ENCODE data around the gene PDAP1. TPM values are rescaled to one million over a fixed set of nuclear protein-coding genes. Genes with fewer than 3 reads are reported as not detected.
"Not testable (repeated sequence)": the region's sequence is repeated elsewhere in the genome, so short reads cannot be mapped to it uniquely, and the experiment has no call there.

The PDAP1 gene
- total RNA-seq, 1 donor from 2014 or later = 105 TPM

DNA sequence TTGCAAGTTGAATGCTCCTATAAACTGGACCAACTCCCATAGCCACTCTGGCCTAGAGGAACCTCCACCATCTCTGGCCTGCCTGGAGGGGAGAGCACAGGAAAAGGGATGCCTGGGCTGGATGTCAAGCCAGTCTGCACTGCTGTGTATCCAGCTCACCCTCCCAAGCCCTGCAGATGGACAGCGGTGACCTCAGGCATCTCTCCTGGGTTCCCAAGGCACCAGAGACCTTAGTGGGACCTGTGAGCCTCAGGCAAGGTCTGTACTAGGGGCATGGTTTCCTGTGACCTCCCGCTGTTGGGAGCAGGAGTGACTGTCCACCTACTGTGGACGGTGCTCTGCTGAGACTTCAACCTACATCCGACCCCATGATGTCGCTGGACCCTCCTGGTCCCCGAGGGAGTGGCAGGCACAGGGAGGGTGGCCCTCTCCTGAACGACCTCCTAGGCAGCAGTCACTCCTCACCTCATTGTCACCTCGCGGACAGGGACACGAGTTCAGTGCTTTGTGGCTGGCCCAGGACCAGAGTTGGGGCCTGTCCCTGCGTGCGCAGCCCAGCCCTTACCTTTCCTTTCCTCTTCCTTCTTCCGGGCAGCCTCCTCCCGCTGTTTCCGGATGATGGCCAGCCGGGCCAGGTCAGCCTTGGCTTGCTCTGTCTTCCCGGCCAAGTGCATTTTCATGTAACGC lies 11.0 kb downstream of the PDAP1 start:
- DNase-seq (ENCODE audit: extremely low read depth, low read depth, low spot score) = no peak

DNA sequence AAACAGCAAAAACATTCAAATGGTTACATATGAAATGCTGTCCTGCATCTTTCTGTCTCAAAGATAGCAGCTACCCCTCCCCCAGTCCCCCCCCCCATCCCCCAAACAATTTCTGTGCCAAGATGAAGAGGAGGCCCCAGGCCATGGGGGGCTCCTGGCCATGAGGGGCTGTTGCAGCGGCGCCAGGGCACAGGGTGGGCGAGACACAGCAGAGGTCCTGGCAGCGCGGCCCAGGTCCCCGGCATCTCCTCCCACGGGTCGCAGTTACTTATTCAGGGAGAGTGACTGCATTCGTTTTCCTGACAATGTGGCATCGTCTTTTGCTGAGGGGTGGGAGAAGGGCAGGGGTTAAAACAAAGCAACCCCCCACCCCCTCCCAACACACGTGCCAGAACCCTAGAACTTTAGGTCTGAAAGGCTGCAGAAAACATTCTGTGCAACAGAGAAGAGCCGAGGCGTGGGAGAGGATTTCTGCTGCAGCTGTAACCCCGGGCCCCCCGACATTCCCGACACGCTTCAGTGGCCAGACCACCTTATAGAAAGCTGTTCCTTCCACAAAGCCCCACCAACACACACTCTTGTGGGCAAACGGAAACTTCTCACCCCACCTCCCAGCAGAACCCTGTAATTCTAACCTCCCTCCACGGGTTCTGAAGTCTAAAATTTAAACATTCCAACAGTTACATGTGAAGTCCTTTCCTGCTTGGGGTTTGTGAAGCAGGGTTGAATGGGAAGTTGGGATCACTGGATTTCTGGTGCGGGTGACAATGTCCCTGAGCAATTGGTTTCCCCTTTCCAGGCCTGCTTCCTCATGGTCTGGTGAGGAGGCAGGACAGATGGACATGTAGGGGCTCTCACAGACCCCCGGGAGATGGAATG lies 11.7 kb downstream of the PDAP1 start:
- no peak for DNase-seq (ENCODE audit: extremely low read depth, low read depth, low spot score)

DNA sequence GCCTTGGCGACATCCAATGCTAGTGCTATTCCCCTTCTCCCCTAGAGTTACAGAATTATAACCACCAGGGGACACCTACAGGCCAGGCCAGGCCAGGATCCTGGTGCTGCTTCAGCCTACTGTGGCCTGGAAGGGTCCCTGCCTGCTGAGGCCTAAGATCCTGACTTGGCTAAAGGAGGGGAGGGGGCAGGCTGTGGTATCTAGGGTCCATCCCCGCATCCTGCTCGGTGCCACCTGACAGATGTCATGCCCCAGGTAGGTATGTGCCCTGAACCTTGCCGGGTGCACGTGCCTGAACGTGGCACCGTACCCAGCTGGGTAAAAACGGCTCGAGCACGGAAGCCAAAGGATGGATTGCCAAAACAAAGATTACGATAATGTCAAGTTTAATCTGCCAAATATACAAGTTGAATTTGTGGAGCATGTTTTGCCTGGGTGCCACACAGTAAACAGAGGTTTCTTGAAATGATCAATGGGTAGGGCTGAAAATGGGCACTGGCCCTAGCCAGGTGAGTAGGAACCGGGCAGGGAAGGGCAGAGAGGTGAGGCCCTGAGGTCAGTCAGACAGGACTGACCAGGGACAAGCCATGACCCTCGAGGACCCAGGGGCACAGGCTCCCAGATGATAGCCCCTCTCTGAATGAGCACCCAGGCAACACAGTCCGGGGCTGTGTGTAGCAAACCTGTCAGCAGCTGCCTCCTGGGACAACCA lies 12.6 kb downstream of the PDAP1 start:
- DNase-seq (ENCODE audit: extremely low read depth, low read depth, low spot score) = no peak

DNA sequence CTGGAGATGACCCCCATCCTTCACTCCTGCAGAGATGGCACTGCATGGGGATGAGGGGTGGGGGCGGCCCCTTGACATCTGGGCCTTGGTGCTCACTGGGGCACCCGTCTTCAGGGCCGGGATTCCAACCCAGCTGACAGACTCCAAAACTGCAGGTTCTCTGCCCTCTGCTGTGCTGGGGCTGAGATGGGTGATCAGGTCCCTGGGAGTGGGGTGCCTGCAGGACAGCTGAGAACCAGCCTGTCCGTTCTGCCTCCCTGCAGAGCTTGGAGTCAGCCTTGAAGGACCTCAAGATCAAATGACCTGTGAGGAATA lies 14.3 kb downstream of the PDAP1 start:
- DNase-seq (ENCODE audit: extremely low read depth, low read depth, low spot score) = no peak

DNA sequence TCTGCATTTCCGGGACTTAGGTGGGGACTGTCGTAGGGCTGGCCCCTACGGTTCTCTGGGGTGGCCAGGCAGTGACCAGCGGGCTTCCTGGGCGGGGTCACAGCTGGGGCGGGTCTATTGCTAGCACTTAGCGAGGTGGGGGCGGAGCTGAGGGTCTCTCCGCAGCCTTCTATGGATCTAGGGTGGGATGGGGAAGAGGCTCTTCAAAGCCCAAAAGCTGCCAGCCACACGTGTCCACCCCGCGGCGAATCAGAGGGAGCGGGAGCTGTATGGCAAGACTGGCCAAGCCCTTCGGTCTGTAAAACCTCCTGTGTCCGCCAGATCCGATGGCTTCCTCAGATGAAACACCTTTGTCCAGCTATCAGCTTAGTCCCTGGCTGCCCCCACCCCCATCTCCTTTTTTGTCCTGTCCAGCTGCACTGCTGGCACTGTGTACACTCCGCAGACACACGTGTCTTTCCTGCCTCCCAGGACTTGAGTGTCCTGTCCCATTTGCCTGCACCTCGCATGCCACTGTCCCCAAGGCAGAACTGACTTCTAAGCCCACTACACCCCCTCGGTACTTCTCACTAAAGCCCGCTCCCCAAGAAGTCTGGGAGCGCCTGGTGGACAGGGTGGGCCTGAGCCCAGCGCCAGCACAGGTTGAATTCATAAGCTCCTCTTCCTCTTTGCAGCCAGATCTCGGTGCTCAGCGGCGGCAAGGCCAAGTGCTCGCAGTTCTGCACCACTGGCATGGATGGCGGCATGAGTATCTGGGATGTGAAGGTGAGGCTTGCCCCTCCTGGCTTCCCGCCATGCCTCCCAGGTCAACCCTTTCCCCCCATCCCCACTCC lies 14.8 kb downstream of the PDAP1 start:
- no peak for DNase-seq (ENCODE audit: extremely low read depth, low read depth, low spot score)

DNA sequence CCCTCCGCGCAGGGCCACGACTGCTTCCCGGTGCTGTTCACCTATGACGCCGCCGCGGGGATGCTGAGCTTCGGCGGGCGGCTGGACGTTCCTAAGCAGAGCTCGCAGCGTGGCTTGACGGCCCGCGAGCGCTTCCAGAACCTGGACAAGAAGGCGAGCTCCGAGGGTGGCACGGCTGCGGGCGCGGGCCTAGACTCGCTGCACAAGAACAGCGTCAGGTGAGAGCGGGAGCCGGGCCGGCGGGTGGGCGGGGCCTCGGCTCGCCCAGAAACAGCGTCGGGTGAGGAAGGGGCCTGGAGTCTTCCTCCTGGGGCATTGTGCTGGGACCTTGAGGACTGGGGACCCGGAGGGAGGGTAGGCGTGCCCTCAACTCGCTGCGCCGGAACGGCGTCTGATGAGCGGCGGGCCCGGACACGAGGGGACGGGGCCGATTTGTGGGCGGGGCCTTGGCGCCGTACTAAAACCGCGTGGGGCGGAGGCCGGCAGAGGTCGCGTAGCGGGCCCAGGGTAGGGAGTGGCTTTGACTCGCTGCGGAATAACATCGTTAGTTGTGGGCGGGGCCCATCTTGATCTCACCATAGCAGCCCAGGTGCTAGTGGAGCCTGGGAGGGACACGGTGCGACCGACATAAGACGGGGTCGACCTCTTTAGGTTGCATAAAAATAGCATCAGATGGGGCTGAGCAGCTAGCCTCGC lies 15.6 kb downstream of the PDAP1 start:
- DNase-seq (ENCODE audit: extremely low read depth, low read depth, low spot score) = no peak

DNA sequence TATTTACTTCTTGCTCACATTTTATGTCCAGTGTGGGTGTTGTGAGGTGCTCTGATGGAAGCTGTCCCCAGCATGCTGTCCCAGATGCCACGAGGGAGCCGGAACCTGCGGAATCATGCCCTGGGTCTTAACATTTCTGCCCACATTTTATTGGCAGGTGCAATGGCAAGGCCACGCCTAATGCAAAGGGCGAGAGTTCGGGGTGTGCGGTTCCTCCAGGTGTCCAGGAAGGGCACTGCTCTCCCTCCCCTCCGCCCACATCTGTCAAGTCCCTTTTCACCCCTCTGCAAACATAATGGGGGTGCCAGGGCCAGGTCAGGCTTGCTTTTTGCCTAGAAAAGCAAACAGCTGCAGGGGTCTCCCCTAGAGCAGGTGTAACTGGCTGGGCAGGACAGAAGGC lies 16.4 kb downstream of the PDAP1 start:
- no peak for DNase-seq (ENCODE audit: extremely low read depth, low read depth, low spot score)

DNA sequence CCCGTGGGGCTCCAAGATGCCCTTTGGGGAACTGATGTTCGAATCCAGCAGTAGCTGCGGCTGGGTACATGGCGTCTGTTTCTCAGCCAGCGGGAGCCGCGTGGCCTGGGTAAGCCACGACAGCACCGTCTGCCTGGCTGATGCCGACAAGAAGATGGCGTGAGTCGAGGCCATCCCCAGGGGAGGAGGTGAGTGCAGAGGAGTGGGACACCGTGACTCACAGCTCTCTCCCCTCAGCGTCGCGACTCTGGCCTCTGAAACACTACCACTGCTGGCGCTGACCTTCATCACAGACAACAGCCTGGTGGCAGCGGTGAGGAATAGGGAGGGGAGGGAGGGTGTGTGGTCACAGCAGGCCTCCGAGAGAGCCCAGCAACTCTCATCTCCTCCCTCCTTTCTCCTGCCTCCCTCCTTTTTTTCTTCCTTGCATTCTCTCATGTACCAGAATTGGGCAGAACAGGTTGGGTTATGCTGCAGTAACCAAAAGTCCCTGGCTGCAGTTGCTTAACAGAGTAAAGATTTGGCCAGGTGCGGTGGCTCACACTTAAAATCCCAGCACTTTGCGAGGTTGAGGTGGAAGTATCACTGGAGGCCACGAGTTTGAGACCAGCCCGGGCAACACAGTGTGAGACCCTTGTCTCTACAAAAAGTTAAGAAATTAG lies 17.3 kb downstream of the PDAP1 start:
- no peak for DNase-seq (ENCODE audit: extremely low read depth, low read depth, low spot score)

DNA sequence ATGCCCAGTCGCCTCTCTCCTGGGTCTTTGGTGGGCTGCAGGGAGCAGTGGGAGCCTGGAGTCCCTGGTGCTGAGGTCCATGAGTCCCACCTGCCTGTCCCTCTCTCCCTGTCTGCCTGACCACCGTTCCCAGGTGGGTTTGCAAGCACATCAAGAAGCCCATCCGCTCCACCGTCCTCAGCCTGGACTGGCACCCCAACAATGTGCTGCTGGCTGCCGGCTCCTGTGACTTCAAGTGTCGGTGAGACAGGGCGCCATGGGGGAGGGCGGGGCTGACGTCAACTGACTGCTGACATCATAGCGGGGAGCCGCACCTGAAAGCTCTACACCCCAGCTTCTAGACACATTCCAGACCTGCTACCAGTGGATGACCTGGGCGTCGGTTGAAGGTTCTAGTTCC lies 18.6 kb downstream of the PDAP1 start:
- no peak for DNase-seq (ENCODE audit: extremely low read depth, low read depth, low spot score)

DNA sequence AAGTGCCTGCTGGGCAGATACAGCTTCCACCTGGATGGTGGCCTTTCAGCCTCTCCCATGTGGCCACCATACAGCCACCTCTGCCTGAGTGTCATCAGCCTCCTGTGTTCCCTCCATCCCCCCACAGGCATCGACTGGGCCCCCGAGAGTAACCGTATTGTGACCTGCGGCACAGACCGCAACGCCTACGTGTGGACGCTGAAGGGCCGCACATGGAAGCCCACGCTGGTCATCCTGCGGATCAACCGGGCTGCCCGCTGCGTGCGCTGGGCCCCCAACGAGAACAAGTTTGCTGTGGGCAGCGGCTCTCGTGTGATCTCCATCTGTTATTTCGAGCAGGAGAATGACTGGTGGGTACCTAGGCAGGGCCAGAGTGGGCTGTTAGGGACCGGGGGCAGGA lies 20.5 kb downstream of the PDAP1 start:
- no peak for DNase-seq (ENCODE audit: extremely low read depth, low read depth, low spot score)

DNA sequence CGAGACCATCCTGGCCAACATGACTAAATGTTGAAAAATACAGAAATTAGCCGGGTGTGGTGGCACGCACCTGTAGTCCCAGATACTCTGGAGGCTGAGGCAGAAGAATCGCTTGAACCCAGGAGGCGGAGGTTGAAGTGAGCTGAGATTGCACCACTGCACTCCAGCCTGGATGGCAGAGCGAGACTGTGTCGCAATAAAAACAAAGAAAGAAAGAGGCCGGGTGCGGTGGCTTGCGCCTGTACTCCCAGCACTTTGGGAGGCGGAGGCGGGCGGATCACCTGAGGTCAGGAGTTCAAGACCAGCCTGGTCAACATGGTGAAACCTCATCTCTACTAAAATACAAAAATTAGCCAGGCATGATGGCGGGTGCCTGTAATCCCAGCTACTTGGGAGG lies 21.2 kb downstream of the PDAP1 start:
- not testable (repeated sequence) for DNase-seq (ENCODE audit: extremely low read depth, low read depth, low spot score)

DNA sequence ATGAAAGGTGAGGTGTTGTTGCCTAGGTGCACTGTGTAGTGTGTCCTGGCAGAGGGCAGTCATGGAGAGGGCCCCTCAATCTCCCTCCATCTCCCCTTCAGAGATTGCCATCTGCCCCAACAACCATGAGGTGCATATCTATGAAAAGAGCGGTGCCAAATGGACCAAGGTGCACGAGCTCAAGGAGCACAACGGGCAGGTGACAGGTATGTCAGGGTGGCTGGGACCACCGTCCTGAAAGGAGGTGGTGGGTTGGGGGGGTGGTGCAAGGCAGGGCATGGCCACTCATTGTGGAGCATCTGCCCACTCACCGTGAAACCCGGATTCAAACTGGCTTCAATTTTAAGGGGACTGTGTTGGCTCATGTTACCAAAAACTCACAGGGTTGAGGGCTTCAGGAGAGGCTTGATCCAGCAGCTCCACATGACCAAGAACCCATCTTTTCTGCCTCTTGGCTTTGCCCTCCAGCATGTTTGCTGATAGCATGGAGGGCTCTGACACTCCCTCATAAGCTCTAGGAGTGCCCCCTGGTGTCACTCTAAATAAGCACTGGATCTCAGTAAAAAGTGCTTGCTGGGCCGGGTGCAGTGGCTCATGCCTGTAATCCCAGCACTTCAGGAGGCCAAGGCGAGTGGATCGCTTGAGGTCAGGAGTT lies 21.7 kb downstream of the PDAP1 start:
- DNase-seq (ENCODE audit: extremely low read depth, low read depth, low spot score) = no peak

DNA sequence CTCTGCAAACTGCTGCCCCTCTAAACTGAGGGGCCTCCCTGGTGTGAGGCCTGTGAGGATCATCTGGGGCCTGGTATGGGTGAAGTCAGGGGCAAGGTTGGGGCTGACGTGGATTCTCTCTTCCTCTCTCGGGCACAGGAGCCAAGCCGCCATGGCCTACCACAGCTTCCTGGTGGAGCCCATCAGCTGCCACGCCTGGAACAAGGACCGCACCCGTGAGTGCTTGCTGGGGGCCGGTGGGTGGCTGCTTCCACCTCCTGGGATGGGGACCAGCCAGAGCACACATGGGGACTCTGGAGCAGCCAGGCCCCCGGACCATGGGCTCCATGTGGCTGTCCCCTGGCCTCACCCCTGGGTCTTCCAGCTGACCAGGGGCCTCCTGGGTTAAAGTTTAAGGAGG lies 22.8 kb downstream of the PDAP1 start:
- no peak for DNase-seq (ENCODE audit: extremely low read depth, low read depth, low spot score)

DNA sequence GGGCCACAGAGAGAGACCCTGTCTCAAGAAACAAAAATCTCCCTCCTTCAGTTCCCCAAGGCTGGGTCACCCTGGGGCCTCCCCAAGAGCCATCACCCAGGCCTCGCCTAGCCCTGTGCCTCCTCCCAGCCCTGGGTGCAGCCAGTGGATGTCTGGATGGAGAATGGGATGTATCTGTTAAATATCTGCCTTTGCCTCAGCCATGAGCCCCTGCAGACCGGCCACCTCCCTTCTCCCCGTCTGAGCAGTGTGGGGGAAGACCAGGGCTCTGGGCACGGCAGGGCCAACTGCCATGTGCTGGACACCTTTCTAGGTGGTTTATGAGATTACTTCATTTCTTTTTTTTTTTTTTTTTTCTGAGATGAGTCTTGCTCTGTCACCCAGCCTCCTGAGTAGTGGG lies 23.9 kb downstream of the PDAP1 start:
- no peak for DNase-seq (ENCODE audit: extremely low read depth, low read depth, low spot score)

DNA sequence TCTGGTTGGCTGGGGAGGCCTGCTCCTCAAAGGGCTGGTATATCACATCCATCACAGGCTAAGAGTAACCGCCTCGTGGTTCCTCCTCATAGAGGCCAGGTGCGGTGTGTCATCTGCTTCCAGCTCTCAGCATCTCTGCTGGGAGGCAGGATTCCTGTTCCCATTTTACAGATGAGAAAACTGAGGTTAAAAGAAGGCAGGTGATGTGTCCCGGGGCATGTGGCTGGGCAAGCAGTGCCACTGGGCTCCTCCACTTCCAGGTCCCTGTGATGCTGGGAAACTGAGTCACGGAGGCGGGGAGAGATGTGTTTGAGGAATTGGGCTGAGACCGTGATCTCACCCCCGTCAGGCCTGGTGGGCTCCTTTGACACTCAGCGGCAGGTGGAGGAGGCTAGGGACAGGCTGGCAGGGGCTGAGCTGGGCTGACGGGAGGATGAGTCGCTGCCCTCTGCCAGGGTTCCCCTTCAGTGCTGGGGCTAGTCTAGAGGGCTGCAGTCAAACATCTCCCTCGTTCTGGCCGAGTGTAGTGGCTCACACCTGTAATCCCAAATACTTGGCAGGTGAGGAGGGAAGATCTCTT lies 24.5 kb downstream of the PDAP1 start:
- DNase-seq (ENCODE audit: extremely low read depth, low read depth, low spot score) = no peak

DNA sequence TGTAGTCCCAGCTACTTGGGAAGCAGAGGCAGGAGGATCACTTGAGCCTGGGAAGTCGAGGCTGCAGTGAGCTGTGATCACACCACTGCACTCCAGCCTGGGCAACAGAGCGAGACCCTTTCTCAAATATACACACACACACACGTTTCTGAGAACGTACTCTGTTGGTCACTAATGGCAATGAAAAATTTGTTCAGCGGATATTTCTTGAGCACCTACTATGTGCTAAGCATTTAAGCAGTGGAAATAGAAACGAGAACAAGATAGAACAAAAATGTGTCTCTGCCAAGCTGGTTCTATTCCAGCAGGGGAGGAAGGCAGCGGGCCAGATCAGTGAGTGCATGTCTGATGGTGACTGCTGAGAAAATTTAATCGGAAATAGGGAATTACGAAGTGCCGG lies 25.2 kb downstream of the PDAP1 start:
- DNase-seq (ENCODE audit: extremely low read depth, low read depth, low spot score) = no peak

DNA sequence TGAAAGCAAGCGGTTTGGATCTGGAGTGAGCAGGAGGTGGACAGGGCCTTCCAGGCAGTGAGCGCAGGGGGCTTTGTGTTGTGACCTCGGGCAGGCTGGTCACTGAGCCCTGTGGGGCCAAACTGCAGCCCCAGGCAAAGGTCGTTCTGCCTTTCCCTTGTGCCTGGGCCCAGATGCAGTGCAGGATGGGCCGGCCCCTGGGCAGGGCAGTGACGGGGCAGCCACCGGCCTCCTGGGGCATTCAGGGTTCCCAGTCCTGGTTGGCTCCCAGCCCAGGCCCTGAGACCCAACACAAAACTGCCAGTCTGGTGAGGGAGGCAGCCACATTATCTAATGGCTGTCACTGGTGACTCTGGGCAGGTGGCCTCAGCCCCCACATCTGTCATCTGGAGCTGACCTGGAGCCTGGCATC lies 26.7 kb downstream of the PDAP1 start:
- DNase-seq (ENCODE audit: extremely low read depth, low read depth, low spot score) = no peak

DNA sequence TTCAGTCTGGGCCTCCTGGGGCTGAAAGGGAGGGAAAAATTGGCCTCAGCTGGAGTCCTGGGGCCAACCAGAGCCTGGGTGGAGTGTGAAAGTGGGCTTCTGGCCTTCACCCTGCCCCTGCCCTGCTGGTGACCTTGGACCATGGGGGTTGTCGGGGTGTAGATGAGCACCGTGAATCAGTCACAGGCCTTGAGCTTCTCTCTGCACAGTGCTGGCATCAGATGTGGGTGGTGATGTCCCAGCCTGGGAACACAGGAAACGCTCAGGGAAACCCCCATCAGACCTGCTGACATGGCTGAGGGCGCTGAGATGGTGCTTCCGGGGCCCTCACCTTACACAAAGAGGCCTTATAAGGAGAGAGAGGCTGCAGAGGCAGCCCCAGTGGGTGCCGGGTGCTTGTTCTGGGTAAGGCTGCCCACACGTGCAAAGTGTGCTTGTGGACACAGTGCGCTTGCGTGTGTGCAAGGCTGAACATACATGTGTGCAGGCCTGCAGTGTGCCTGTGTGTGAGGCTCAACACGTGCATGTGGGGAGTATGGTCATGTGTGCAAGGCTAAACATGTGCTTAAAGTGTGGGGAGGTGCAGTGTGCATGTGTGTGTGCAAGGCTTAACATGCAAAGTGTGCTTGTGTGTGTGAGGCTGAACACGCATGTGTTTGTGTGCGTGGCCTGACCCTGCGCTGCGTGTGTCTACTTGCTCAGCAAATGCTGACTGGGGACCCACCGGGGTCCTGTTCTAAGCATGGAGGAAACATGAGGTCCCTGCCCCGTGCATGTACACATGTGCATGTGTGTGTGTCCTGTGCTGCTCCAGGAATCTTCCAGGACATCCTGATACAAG lies 27.4 kb downstream of the PDAP1 start:
- DNase-seq (ENCODE audit: extremely low read depth, low read depth, low spot score) = no peak
